Brain microvascular endothelial cell (primary cell): Measurements from ENCODE around the gene LZTS3.
"Not testable (repeated sequence)": the region's sequence is repeated elsewhere in the genome, so short reads cannot be mapped to it uniquely, and the experiment has no call there.

ENCODE experiments used
- DNase-seq: peaks from one replicate; pipeline ENCODE4 v3.0.0-alpha.2; 2020
- H3K27ac ChIP-seq: fragments of 250-450 bp; sonication (Bioruptor Pico); 2 replicates; pipeline ENCODE4 v1.5.1; 2020; ENCODE audit warnings: mild to moderate bottlenecking, moderate library complexity
- H3K27me3 ChIP-seq: fragments of 250-450 bp; sonication (Bioruptor Pico); replicated peaks from 2 replicates; pipeline ENCODE4 v1.5.1; 2020; ENCODE audit warnings: mild to moderate bottlenecking
- H3K36me3 ChIP-seq: fragments of 250-450 bp; sonication (Bioruptor Pico); replicated peaks from 2 replicates; pipeline ENCODE4 v1.5.1; 2020; ENCODE audit warnings: mild to moderate bottlenecking
- H3K4me3 ChIP-seq: 2 replicates; pipeline ENCODE4 v1.5.1; 2011; ENCODE audit warnings: low read depth, mild to moderate bottlenecking, control low read depth, low read length, moderate library complexity
- CTCF ChIP-seq: IDR thresholded peaks from 2 replicates; pipeline ENCODE4 v1.5.1; 2011; ENCODE audit warnings: low read depth, mild to moderate bottlenecking, moderate library complexity, low read length, control low read depth, inconsistent platforms; ENCODE audit errors: missing control alignments
- in situ Hi-C: cut with HindIII; loops from 2 replicates; pipeline ENCODE4 v1.10.0; 2017; ENCODE audit warnings: low sequenced_read_pairs, low pct_ligation_motif_present

Gene LZTS3

DNA sequence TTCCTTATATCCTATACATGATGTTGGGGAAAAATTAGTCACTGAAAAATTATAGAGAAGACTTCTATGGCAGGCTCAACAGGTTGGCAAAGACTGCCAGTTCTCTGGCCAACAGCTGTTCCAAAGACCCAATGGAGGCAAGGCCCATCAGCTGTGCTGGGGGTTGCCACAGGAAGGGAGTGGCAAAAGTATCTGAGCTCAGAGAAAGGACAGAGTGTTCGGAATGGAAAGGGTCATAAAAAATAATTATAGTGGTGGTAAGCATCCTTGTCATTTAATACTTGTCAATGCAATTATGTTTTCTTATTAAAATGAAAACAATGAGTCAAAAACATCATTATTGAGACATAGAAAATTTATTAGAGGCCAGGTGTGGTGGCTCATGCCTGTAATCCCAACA is 49.8 kb downstream of the LZTS3 start:
- H3K27ac ChIP-seq: no peak overlapping the region
- H3K36me3 ChIP-seq: peaks cover 11% of the 10 kb centered on the region
- TF ChIP-seq CTCF: no peak
- in situ Hi-C loops: no loop called here
- H3K4me3 ChIP-seq: no peak overlapping the region
- DNase-seq: no peak
- H3K27me3 ChIP-seq: no peaks in the 10 kb centered on the region

- TF ChIP-seq CTCF: no peak
- H3K27me3 ChIP-seq: no peaks in the 10 kb centered on the region
- H3K27ac ChIP-seq: no peak overlapping the region
- no peak for DNase-seq
- H3K36me3 ChIP-seq: peaks cover 11% of the 10 kb centered on the region
- no peak overlapping the region for H3K4me3 ChIP-seq
- in situ Hi-C loops: no loop called here
Measured at GRCh38 chr20:3121955-3122610, 51.3 kb downstream of the LZTS3 start.

DNA sequence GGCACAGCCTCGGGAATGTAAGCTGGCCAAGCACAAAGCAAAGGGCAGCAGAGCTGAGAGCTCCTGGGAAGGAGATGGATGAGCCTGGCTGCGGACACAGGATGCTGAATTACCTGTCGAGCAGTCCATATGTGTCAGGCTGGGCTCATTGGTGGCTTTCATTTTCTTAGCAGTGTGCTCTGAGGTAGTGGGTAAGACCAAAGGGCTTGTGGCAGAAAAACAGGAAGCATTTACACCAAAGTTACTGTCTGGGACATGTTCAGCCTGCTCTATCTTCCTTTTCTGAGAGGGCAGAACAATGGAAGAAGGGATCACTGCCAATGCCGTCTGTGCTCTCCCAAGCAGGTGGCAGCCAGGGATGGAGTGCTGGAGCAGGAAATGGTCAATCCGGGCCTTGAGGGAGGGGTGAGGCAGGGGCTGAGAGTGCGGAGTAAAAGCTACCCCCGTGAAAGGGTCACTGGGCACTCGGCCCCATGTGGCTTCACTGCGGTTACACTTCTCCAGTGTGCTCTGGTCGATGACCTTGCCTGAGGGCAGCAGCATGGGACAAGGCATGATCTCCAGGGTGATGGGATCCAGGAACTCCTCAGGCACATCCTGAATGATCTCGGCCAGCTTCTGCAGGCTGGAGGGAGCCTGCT is 52.0 kb downstream of the LZTS3 start:
- no peaks in the 10 kb centered on the region for H3K27me3 ChIP-seq
- in situ Hi-C loops: no loop called here
- H3K4me3 ChIP-seq: no peak overlapping the region
- DNase-seq: no peak
- no peak overlapping the region for H3K27ac ChIP-seq
- H3K36me3 ChIP-seq: peaks cover 11% of the 10 kb centered on the region
- no peak for TF ChIP-seq CTCF

DNA sequence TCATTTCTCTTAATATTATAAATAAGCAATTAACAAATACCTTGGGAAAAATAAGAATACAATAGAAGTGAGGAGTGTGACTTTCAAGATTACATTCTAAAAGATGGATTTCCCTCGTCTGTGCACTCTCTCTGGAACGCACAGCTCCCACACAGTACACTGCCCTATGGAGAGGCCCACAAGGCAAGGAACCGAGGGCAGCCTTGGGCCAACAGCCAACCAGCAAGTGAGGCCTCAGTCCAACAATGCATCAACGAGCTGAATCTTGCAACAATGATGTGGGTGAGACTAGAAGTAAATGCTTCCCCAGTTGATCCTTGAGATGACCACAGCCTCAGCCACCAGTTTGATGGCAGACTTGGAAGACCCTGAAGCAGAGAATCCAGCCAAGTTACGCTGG is 54.3 kb downstream of the LZTS3 start:
- no peak for DNase-seq
- in situ Hi-C loops: no loop called here
- TF ChIP-seq CTCF: no peak
- no peaks in the 10 kb centered on the region for H3K27me3 ChIP-seq
- H3K36me3 ChIP-seq: peaks cover 11% of the 10 kb centered on the region
- no peak overlapping the region for H3K27ac ChIP-seq
- no peak overlapping the region for H3K4me3 ChIP-seq

- H3K27me3 ChIP-seq, H3K27ac ChIP-seq, H3K4me3 ChIP-seq, in situ Hi-C loops: not testable (repeated sequence)
- H3K36me3 ChIP-seq: peaks cover 11% of the 10 kb centered on the region
- DNase-seq: peak; percentile 77
- TF ChIP-seq CTCF: peak; percentile 80
Measured at GRCh38 chr20:3117839-3118379, 55.4 kb downstream of the LZTS3 start.
